ENCODE data around the gene PLA2G10. TPM values are rescaled to one million over a fixed set of nuclear protein-coding genes. Genes with fewer than 3 reads are reported as not detected.
"Not testable (repeated sequence)": the region's sequence is repeated elsewhere in the genome, so short reads cannot be mapped to it uniquely, and the experiment has no call there.

The PLA2G10 gene
- total RNA-seq, 1 experiment from 2014 or later = 5.8 TPM

DNA sequence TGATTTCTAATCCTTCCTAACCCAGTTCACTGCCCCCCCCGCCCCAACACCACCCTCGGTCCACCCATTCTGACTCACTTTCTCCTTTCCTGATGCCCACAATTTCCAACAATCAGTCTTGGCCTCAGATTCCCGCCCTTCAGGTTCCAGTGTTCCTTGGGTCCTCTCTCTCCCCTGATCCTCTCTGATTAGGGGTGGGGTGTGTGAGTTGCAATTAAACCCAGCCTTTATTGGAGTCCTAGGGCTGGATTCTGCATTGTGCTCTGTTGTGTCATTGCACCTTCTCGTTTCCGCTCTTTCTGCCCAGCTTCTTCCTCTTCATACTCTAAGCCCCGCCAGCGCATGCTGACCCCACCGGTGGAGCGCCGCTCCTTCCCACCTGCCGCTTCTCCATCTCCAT is 8.6 kb upstream of the PLA2G10 start:
- H3K4me1 ChIP-seq (replicated peaks; ENCODE audit: insufficient read depth); H3K4me3 ChIP-seq; POLR2A ChIA-PET (ENCODE audit: unreplicated experiment); H3K79me2 ChIP-seq (ENCODE audit: low read depth); CTCF ChIA-PET; BruUV-seq (replicated peaks); DNase-seq; H3K27ac ChIP-seq; H3K4me2 ChIP-seq; H2AFZ ChIP-seq; H3F3A ChIP-seq (ENCODE audit: insufficient read depth, low read depth); intact Hi-C loops (cut with micrococcal nuclease; ENCODE audit: unreplicated experiment); H3K9me3 ChIP-seq (ENCODE audit: insufficient read depth, low read depth); H3K9me2 ChIP-seq (ENCODE audit: insufficient read depth); H3K27me3 ChIP-seq (ENCODE audit: insufficient read depth, low read depth); H3K36me3 ChIP-seq (ENCODE audit: low read depth); H4K20me1 ChIP-seq (ENCODE audit: insufficient read depth): not testable (repeated sequence)

DNA sequence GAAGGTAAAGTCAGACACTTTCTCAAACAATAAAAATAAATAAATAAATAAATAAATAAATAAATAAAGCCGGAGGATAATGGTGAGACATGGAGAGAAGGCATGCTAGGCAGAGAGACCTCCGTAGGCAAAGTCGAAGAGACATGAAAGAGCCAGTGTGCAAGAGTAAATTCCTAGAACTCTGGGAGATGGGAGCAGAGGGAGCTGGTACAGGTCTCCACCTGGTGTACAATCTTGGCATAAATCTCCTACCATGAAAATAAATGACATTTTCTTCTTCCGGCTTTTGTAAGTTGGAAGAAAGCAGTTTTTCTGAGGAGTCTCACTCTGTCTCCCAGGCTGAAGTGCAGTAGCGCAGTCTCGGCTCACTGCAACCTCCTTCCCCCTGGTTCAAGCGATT is 7.8 kb upstream of the PLA2G10 start:
- H3K4me2 ChIP-seq; intact Hi-C loops (cut with micrococcal nuclease; ENCODE audit: unreplicated experiment); CTCF ChIA-PET; H3K36me3 ChIP-seq (ENCODE audit: low read depth); H3K9me3 ChIP-seq (ENCODE audit: insufficient read depth, low read depth); H3K4me1 ChIP-seq (replicated peaks; ENCODE audit: insufficient read depth); H2AFZ ChIP-seq; H3K27me3 ChIP-seq (ENCODE audit: insufficient read depth, low read depth); H3K4me3 ChIP-seq; DNase-seq; H3K9me2 ChIP-seq (ENCODE audit: insufficient read depth); H4K20me1 ChIP-seq (ENCODE audit: insufficient read depth); BruUV-seq (replicated peaks); H3K27ac ChIP-seq; POLR2A ChIA-PET (ENCODE audit: unreplicated experiment); H3F3A ChIP-seq (ENCODE audit: insufficient read depth, low read depth); H3K79me2 ChIP-seq (ENCODE audit: low read depth): not testable (repeated sequence)
- TF ChIP-seq, protein P1, sequence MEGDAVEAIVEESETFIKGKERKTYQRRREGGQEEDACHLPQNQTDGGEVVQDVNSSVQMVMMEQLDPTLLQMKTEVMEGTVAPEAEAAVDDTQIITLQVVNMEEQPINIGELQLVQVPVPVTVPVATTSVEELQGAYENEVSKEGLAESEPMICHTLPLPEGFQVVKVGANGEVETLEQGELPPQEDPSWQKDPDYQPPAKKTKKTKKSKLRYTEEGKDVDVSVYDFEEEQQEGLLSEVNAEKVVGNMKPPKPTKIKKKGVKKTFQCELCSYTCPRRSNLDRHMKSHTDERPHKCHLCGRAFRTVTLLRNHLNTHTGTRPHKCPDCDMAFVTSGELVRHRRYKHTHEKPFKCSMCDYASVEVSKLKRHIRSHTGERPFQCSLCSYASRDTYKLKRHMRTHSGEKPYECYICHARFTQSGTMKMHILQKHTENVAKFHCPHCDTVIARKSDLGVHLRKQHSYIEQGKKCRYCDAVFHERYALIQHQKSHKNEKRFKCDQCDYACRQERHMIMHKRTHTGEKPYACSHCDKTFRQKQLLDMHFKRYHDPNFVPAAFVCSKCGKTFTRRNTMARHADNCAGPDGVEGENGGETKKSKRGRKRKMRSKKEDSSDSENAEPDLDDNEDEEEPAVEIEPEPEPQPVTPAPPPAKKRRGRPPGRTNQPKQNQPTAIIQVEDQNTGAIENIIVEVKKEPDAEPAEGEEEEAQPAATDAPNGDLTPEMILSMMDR (conservative IDR thresholded peaks at IDR 0.05) = 0 out of 2 replicates have a peak, but pooled peaks have one; percentile 17

DNA sequence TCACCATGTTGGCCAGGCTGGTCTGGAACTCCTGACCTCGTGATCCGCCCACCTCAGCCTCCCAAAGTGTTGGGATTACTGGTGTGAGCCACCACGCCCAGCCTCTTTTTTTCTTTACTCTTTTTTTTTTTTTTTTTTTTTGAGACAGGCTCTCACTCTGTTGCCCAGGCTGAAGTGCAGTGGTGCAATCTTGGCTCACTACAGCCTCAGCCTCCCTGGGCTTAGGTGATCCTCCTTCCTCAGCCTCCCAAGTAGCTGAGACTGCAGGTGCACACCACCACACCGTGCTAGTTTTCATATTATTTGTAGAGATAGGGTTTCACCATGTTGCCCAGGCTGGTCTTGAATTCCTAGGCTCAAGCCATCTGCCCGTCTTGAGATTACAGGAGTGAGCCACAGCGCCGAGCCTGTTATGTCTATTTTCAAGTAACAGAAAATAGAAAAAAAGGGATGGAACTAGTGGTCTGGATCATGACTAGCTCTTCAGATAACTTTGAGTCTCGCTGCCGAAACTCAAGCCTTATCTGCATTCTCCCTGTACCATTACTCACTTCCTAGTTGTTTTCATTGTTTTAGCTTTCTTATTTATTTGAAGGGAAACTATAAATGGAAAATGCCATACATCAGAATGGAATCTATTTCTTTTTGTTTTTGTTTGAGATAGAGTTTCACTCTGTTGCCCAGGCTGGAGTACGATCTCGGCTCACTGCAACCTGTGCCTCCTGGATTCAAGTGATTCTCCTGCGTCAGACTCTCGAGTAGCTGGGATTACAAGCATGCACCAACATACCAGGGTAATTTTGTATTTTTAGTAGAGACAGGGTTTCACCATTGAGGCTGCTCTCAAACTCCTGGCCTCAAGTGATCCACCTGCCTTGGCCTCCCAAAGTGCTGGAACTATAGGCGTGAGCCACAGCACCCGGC is 8.0 kb downstream of the PLA2G10 start:
- POLR2A ChIA-PET (ENCODE audit: unreplicated experiment) = interaction anchor here (0.6 kb wide), 1 partner anchor 322 kb away, joined by 3 read pairs; no protein-coding TSS in a partner anchor
- DNase-seq; H3K27ac ChIP-seq; CTCF ChIA-PET; H3K4me2 ChIP-seq; H4K20me1 ChIP-seq (ENCODE audit: insufficient read depth); H3F3A ChIP-seq (ENCODE audit: insufficient read depth, low read depth); BruUV-seq (replicated peaks); H3K27me3 ChIP-seq (ENCODE audit: insufficient read depth, low read depth); H3K4me3 ChIP-seq; H3K4me1 ChIP-seq (replicated peaks; ENCODE audit: insufficient read depth); H3K9me2 ChIP-seq (ENCODE audit: insufficient read depth); H3K36me3 ChIP-seq (ENCODE audit: low read depth); H2AFZ ChIP-seq; intact Hi-C loops (cut with micrococcal nuclease; ENCODE audit: unreplicated experiment); H3K79me2 ChIP-seq (ENCODE audit: low read depth); H3K9me3 ChIP-seq (ENCODE audit: insufficient read depth, low read depth): not testable (repeated sequence)

DNA sequence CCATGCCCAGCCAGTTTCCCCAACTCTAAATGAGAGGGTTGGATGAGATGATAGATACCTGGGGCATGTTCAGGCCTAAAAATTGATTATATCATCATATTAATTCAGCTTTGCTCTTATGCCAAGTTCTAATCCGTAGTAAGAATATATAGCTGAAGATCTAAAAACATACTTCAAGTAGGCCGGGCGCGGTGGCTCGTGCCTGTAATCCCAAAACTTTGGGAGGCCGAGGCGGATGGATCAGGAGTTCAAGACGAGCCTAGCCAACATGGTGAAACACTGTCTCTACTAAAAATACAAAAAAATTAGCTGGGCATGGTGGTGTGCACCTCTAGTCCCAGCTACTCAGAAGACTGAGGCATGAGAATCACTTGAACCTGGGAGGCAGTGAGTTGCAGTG is 12.0 kb downstream of the PLA2G10 start:
- intact Hi-C loops (cut with micrococcal nuclease; ENCODE audit: unreplicated experiment) = no loop called here
- Histone ChIP-seq H3K79me2 (ENCODE audit: low read depth) (no peaks in the 10 kb centered on the region), H2AFZ (no peak overlapping the region), H3K4me3 (no peak overlapping the region), H3K36me3 (ENCODE audit: low read depth) (no peaks in the 10 kb centered on the region), H3K4me1 (replicated peaks; ENCODE audit: insufficient read depth) (no peaks in the 10 kb centered on the region), H3K27me3 (ENCODE audit: insufficient read depth, low read depth) (no peaks in the 10 kb centered on the region), H3K9me3 (ENCODE audit: insufficient read depth, low read depth) (no peaks in the 10 kb centered on the region), H3K27ac (no peak overlapping the region), H3K9me2 (ENCODE audit: insufficient read depth) (no peaks in the 10 kb centered on the region), H4K20me1 (ENCODE audit: insufficient read depth) (no peaks in the 10 kb centered on the region), H3K4me2 (no peak overlapping the region), H3F3A (ENCODE audit: insufficient read depth, low read depth) (no peaks in the 10 kb centered on the region)
- no TSS peak for BruUV-seq (replicated peaks)
- no peak for DNase-seq
- TF ChIP-seq EZH2 (IDR thresholded peaks at IDR 0.05; ENCODE audit: low read depth) = no peak
- TF ChIP-seq, protein P1 (conservative IDR thresholded peaks at IDR 0.05) = no peak
- POLR2A ChIA-PET (ENCODE audit: unreplicated experiment) = no interaction called here
- CTCF ChIA-PET = no interaction called here

All from PC-9 (cell line).